ENCODE results near the gene KRTAP10-5.
"Not testable (repeated sequence)": the region's sequence is repeated elsewhere in the genome, so short reads cannot be mapped to it uniquely, and the experiment has no call there.

KRTAP10-5 gene, protein sequence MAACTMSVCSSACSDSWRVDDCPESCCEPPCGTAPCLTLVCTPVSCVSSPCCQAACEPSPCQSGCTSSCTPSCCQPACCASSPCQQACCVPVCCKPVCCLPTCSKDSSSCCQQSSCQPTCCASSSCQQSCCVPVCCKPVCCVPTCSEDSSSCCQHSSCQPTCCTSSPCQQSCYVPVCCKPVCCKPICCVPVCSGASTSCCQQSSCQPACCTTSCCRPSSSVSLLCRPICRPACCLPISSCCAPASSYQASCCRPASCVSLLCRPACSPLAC

DNA sequence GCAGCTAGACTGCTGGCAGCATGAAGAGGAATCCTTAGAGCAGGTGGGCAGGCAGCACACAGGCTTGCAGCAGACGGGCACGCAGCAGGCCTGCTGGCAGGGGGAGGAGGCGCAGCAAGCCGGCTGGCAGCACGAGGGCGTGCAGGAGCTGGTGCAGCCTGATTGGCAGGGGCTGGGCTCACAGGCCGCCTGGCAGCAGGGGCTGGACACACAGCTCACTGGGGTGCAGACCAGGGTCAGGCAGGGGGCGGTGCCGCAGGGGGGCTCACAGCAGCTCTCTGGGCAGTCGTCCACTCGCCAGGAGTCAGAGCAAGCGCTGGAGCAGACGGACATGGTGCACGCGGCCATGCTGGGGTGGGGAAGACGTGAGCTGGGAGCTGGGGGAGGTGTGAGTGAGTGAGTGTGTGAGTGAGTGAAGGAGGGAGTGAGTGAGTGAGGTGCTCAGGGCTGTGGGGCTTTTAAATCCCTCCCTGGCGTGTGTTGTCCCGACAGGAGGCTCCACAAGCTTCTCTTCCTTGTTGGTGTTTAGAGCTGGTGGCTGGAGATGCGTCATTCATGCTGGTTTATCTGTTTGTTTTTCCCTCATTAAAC lies at the start of gene KRTAP10-5:
Gene KRTAP10-5 (minus strand): TSS at position 374 of the 591 bp plus-strand sequence. CDS start 26 bp downstream, at position 348.
- not testable (repeated sequence) for DNase-seq

DNA sequence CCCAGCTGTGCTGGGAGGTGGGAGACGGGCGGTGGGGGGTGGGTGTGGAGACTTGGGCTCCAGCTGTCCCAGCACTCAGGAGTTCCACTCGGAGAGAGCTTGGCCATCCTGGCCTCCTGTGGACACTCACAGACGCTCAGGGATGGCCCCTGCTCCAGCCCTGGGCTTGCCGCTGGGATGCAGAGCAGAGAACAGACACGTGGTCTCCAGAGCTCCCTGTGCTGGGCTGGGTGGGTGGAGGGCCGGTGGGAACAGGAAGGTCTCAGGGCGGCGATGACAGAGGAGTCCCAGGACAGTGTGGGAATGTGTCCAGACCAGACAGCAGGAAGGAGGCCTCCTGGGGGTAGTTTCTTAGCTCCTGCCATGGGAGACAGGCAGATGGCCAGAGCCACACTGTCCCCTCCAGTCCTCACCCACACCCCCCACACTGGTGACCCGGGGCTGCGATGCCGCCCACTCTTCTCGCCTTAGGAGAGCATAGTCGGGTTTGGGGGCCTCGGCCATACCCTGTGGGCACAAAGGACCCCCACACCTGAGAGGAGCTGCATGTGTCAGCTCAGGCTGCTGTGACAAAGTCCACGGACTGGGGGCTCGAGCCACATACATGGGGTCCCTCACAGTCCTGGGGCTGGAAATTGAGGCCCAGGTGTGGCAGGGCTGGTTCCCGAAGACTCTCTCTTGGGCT lies 48.4 kb upstream of the KRTAP10-5 start:
- no peak for DNase-seq

DNA sequence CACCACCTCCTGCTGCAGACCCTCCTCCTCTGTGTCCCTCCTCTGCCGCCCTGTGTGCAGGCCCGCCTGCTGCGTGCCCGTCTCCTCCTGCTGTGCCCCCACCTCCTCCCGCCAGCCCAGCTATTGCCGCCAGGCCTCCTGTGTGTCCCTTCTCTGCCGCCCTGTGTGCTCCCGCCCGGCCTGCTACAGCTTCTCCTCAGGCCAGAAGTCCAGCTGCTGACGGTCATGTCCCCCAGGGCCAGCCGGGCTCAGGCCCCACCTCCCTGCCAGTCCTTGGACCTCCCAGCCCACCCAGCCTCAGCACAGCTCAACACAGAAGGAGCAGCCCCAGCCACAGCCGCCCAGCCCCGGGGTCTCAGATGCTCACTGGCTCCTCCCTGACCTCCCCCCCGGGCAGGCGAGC lies 47.4 kb upstream of the KRTAP10-5 start:
- DNase-seq = not testable (repeated sequence)

GRCh38 chr21:44627181-44627822 lies 46.9 kb upstream of the KRTAP10-5 start:
- DNase-seq = not testable (repeated sequence)

GRCh38 chr21:44626673-44627143 lies 46.3 kb upstream of the KRTAP10-5 start, which contains the start of gene KRTAP10-9:
TSS of gene KRTAP10-9 (plus strand) at chr21:44627093. CDS start at chr21:44627172, 79 bp downstream.
- DNase-seq = no peak

- DNase-seq = no peak
Measured at GRCh38 chr21:44626262-44626661, 45.9 kb upstream of the KRTAP10-5 start.

- no peak for DNase-seq
Measured at GRCh38 chr21:44625756-44626155, 45.4 kb upstream of the KRTAP10-5 start.

DNA sequence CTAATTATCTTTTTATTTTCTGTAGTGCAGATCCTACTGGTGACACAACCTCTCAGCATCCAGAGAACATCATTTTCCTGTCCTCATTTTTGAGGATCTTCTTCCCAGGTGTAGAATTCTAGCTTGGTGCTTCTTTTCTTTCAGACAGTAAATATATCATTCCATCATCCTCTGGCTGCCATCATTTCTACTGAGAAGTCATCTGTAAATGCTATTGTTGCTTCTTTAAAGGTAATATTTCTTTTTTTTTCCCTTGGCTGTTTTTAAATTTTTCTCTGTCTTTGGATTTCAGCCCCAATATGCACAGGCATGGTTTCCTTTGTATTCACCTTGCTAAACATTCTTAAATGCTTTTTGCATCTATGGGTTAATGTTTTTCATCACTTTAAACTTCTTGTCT lies 43.2 kb upstream of the KRTAP10-5 start:
- DNase-seq = no peak

DNA sequence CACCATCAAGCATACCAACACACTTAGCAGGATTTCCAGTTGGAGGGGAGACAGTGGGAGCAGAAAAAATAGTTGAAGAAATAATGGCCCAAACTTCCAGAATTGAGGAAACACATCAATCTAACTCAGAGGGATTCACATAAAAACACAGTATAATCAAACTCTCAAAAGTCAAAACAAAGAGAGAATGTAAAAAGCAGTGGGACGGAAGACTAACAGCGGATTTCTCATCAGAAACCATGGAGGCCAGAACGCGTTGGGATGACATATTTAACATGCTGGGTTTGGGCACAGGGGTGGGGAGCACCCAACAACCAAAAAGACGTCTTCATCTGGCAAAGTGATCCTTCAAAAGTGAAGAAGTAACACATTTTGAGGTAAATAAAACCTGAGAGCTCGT lies 39.5 kb upstream of the KRTAP10-5 start:
- DNase-seq = no peak

DNA sequence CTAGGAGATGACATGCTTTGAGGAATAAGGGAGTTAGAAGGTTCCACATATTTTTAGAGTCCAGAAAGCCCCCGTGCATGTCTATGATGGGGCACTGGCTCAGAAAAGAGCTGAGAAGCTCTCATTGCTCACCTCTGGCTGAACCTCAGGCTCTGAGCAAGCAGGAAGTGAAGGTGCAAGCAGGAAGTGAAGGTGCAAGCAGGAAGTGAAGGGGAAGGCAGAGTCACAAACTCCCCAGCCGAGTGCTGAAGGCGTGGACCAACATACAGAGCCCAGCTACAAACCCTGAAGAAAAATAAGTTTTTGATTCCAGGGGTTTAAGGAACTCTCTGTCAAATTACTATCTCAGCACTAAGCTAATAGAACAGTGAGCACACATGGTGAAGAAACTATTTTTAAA lies 38.5 kb upstream of the KRTAP10-5 start:
- DNase-seq = peak; percentile 19 to 31

GRCh38 chr21:44618504-44618903 lies 38.1 kb upstream of the KRTAP10-5 start:
- peak in 1 of 2 donors; percentile 7 for DNase-seq

- DNase-seq = no peak
Measured at GRCh38 chr21:44617071-44617501, 36.7 kb upstream of the KRTAP10-5 start.

DNA sequence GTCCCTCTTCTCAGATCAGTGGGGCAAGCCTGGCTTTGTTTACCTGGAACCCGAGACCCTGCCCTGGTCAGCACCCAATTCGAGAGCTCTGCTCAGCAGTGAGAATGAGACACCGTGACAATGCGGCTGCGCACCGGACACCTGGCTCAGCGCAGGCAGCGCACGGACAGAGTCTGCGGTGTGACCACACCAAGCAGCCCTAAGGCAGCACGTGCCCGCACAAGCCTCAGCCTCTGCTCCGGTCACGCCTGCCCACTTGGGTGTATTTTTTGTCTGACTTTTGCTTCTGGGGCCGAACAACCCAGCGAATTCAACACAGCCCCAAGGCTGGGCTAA lies 36.2 kb upstream of the KRTAP10-5 start:
- no peak for DNase-seq

DNA sequence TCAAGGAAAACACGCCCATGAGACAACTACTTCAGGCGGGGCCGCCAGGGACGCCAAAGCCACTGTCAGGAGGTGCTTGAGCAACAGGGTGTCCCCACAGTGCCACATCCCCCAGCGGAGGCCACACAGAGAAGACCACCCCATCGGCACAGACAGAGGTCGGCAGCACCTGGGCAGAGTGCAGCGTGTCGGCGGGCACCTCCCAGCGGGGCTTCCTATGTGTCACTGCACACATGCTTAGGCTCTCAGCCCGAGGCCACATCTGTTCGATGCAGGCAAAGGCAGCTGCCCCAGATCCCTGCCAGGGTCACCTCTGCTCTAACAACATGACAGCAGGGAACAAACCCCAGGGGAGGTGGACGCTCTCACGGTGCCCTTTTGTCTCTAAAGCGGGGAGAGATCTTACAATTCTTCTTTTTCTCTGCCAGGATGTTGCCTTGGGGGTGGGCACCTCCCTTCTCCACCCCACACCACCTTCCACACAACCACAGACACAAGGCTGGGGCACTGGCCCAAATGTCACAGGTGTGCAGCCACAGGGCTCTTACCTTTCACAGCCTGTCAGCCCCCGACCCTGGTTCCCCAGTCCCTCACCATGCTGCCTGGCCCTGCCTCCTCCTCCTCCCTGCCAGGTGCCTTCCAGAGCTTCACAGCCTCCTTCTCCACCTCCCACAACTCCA lies 35.6 kb upstream of the KRTAP10-5 start:
- DNase-seq = no peak

DNA sequence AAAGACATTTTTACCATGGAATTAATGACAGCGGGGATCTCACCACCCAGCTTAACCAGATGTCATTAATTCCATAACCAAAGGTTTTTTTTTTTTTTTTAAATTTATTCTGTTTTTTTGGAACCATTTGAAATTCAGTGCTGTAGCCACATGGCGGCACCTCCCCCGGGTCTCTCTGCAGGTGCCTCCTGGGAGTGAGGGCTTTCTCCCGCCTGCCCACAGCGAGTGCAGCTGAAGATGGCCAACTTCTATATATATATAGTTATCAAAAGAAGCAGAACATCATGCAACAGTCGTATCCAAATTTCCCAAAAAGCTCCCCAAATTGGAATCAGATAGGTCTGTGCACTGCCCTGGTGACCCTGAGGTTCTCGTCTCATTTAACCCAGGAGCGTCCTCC lies 35.1 kb upstream of the KRTAP10-5 start:
- no peak for DNase-seq

DNA sequence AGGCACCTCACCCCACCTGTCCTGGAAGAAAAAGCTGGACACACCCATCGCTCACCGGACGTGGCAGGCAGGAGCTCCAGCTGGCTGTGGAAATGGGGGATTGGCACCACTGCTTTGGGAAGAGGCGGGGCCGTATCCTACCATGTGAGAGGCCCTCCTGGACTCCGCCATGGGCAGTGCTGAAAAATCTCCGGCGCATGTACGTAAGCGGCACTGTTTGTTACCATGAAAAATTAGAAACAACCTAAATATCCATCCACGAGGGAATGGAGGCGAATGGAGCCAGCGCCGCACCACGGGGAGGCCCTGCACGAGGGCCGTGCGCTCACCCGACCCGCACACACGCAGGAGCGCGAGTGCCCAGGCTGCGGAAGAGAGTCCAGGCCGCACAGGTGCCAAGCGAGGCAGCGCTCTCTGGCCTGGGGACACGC lies 34.6 kb upstream of the KRTAP10-5 start:
- DNase-seq = no peak

GRCh38 chr21:44614161-44614631 lies 33.8 kb upstream of the KRTAP10-5 start:
- DNase-seq = no peak

DNA sequence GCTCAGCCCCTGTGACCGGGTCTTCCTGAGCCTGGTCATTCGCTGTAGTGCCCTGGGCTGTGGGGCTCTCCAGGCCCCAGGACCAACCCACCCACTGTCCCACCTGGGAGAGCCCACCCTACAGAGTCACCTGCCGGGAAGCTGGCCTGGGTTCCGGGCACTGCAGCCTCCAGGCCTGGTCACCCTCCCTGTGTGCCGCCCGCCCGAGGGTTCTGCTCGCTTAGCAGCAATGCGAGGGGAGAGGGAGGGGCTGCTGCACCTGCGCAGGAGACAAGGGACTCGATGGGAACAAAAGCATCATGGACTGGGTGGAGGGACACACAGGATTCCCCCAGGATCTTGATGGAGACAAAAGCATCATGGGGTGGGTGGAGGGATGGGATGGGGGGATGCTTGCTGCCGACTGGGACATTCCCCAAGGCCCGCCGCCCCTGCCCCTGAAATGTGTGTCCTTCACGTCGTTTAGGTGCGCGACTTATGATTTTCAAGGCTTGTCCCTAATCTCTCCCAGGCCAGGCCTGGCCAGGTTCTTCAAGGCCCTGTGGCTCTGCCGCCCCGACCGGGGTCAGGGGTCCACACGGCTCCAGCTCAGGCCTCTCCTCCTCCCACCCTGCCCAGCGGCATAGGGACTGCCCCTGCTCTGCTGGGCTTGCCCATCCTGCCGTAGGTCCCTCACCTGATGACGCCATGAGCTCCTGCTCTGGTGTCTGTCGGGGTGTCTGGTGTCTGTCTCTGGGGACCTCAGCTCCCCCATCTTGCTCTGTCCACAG lies 33.2 kb upstream of the KRTAP10-5 start:
- no peak for DNase-seq

- no peak for DNase-seq
Measured at GRCh38 chr21:44612669-44613229, 32.3 kb upstream of the KRTAP10-5 start.

DNA sequence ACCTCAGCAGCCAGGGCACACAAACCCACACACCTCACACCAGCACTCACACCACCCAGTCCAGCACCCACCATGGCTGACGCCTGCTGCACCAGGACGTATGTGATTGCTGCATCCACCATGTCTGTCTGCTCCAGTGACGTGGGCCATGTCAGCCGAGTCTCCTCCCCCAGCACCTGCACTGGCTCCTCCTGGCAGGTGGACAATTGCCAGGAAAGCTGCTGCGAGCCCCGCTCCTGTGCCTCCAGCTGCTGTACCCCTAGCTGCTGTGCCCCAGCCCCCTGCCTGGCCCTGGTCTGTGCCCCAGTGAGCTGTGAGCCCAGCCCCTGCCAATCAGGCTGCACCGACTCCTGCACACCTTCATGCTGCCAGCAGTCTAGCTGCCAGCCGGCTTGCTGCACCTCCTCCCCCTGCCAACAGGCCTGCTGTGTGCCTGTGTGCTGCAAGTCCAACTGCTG lies 31.7 kb upstream of the KRTAP10-5 start, which contains the start of gene KRTAP10-8:
Gene KRTAP10-8 (plus strand): TSS at position 51 of the 458 bp plus-strand sequence. CDS start 22 bp downstream, at position 73.
- no peak for DNase-seq

GRCh38 chr21:44611551-44611950 lies 31.1 kb upstream of the KRTAP10-5 start:
- no peak for DNase-seq

All from stimulated activated CD4-positive, alpha-beta T cell treated with anti-CD3 and anti-CD28 coated beads, Interleukin-2, amount 100 ng/mL, for 48 hours (primary cell).